ENCODE data around the gene SLC25A29.

GRCh38 chr14:100297320-100298300 lies 8.6 kb downstream of the SLC25A29 start:
- TF ChIP-seq, protein P1, sequence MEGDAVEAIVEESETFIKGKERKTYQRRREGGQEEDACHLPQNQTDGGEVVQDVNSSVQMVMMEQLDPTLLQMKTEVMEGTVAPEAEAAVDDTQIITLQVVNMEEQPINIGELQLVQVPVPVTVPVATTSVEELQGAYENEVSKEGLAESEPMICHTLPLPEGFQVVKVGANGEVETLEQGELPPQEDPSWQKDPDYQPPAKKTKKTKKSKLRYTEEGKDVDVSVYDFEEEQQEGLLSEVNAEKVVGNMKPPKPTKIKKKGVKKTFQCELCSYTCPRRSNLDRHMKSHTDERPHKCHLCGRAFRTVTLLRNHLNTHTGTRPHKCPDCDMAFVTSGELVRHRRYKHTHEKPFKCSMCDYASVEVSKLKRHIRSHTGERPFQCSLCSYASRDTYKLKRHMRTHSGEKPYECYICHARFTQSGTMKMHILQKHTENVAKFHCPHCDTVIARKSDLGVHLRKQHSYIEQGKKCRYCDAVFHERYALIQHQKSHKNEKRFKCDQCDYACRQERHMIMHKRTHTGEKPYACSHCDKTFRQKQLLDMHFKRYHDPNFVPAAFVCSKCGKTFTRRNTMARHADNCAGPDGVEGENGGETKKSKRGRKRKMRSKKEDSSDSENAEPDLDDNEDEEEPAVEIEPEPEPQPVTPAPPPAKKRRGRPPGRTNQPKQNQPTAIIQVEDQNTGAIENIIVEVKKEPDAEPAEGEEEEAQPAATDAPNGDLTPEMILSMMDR (IDR thresholded peaks at IDR 0.05) = peak in 1 of 7 experiments; percentile 7
- TF ChIP-seq POLR2AphosphoS5 (IDR thresholded peaks at IDR 0.05) = peak in 2 of 3 donors; percentile 63 to 79

Measured in stomach (tissue), 4 donors.